Stimulated activated CD4-positive, alpha-beta T cell treated with anti-CD3 and anti-CD28 coated beads, Interleukin-2, amount 100 ng/mL, for 48 hours (primary cell): ENCODE measurements around the gene RGS12.

Experiments used
- DNase-seq, 2 donors: peaks; one replicate each; pipeline ENCODE4 v3.0.0-alpha.2; 2020

The RGS12 gene

DNA sequence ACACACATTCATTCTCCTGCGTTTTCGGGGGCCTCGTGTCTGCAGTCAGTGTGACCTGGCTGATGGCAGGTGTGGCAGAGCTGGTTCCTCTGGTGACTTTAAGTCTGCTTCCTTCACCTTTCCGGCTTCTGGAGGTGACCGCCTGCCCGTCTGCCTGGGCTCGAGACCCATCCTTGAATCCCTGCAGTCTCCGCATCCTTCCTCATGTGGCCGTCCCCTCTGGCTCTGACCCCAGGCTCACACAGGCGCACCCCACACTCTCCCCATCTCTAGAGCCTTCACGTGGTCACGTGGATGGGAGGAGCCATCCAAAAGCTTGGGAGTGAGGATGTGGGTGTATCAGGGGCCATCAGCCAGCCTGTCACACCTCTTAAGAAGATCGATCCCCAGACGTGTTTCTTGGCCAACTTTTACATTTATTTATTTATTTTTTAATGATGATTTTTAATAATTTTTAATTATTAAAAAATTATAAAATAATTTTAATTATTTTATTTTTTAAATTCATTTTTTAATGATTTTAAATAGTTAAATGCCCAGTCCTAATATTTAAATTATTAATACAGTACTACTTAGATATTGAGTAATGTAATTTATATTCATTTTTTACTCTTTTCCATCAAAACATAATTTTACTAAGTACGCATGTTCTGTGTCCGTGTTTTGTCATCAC, 20.9 kb downstream of the RGS12 start:
- DNase-seq: no peak

GRCh38 chr4:3314706-3315260, 22.0 kb downstream of the RGS12 start:
- DNase-seq: no peak

DNA sequence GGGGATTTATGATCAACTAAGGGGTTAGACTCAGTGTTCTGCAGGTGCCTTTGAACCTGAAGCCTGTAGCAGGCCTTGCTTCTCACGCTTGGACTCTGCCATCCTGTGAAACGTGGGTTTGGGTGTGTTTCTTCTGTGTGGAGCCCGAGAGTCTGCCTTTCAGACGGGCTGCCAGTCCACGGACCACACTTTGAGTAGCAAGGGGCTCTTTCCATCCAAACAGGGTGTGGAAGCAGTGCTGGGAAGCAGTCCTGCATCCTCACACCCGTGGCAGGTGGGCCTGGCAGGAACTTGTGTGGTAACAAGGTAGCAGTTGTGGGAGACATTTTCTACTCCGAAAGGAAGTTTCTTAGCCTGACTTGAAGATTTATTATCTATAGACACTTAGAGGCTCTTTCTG, 22.7 kb downstream of the RGS12 start:
- DNase-seq: no peak

DNA sequence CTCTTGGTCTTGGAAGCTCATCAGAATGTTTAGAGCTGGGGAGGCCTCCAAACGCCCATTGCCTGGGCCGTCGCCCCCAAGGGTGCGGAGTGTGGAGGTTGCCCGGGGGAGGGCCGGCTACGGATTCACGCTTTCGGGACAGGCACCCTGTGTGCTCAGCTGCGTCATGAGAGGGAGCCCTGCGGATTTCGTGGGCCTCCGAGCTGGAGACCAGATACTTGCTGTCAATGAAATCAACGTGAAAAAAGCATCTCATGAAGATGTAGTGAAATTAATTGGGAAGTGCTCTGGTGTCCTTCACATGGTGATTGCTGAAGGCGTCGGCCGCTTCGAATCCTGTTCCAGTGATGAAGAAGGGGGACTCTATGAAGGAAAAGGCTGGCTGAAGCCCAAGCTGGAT, 23.3 kb downstream of the RGS12 start:
- DNase-seq: no peak

DNA sequence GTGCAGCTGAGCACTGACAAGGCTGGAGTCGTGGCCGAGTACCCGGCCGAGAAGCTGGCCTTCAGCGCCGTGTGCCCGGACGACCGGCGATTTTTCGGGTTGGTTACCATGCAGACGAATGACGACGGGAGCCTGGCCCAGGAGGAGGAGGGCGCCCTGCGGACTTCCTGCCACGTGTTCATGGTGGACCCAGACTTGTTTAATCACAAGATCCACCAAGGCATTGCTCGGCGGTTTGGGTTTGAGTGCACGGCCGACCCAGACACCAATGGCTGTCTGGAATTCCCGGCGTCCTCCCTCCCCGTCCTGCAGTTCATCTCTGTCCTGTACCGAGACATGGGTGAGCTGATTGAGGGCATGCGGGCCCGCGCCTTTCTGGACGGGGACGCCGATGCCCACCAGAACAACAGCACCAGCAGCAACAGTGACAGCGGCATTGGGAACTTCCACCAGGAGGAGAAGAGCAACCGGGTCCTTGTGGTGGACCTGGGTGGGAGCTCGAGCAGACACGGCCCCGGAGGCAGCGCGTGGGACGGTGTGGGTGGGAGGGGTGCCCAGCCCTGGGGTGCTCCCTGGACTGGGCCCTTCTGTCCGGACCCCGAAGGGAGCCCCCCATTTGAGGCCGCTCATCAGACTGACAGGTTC, 24.3 kb downstream of the RGS12 start:
- no peak for DNase-seq

GRCh38 chr4:3317656-3318211, 24.9 kb downstream of the RGS12 start:
- DNase-seq: no peak

GRCh38 chr4:3318561-3319021, 25.8 kb downstream of the RGS12 start:
- DNase-seq: no peak

DNA sequence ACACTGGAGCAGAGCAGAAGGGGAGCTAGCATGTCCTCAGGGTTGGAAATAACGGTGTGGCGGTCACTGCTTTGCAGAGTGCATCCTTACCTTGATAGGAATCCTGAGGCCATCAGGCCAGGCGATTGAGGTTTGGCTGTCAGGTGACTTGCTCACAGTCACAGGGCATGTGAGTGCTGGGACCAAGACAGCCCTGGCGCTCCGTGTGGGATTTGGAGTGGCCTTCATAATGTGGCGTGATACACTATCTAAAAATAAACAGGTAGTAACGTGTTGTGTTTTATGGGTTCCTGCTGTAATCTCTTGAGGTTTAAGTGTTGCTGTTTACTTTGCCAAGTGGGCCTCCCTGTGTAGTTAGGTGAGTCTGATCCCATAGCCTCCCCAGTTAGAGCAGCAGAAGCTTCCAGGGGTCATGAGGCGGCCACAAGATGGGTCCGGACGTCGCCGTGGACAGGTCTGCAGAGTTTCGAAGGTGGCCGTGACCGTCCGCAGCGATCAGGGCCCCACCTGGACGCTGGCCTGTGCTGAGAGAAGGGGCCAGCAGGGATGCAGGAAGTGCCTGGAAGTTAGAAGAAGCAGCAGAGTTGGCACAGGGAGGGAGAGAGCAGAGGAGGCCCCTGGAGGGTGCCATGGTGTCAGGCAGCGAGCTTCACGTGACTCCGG, 27.7 kb downstream of the RGS12 start:
- DNase-seq: no peak

DNA sequence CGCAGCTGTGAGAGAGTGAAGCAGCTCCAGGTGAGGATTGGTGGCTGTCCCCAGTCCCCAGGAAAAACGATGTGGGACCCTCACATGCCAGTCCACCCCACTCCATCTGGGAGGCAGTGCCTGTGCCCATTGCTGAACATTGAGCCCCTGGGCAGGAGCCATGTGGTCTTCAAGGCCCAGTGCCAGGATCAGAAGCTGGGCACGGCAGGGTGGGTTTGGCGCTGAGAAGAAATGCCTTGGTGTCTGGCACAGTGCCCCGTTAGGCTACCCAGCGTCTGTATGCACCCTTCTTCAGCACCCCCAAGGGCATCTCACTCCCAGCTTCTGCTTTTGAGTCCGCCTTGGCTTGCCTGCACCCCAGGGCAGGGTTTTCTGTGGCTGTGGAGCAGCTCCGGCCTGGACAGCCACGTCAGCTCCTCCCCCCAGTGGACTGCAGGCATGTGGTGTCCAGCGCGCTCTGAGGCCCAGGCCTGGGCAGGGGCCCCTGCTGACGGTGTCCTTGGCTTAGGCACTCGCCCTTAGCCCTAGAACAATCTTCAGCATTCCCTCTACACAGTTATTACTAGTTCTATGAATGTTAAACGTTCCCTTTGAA, 28.6 kb downstream of the RGS12 start:
- no peak for DNase-seq

DNA sequence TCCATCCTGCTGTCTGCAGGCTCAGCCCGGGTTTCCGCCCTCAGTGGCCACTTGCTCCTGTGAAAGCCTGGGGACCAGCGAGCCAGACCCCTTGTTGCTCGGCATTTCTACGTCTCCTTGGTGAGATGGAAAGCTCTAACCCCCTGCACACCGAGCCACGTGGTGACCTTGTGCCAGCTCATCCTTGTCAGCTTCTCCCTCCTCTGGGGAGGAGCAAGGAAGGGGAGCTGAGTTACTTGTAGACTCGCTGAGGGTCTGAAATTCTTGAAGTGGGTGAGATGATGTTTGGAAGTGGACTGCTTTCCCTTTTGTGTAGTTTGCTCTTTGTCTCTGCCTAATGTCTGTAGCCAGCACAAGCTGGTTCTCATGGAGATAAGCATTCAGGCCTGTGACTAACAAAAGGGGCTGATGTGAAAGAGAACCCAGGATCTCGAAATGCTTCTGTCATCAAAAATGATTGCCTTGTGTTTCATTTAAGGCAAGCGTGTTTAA, 29.3 kb downstream of the RGS12 start:
- no peak for DNase-seq

DNA sequence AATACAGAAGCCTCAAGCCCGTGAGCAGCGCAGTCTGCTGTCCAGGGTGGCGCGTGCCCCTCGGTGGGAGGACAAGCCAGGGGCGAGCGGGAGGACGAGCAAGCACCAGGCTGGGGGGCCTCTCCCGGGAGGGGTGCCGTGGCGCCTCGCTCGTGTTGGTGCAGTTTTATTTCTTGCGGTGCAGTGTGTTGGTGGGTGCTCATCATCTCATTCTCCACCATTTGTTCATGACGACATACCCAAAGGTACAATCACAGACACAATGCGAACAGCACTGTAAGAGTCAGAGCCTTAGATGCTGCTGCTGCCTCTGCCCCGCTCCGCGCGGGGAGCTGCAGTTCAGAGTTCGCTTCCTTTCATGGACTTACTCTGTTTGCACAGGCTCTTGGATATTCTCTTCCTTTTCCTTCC, 30.3 kb downstream of the RGS12 start:
- DNase-seq: no peak

DNA sequence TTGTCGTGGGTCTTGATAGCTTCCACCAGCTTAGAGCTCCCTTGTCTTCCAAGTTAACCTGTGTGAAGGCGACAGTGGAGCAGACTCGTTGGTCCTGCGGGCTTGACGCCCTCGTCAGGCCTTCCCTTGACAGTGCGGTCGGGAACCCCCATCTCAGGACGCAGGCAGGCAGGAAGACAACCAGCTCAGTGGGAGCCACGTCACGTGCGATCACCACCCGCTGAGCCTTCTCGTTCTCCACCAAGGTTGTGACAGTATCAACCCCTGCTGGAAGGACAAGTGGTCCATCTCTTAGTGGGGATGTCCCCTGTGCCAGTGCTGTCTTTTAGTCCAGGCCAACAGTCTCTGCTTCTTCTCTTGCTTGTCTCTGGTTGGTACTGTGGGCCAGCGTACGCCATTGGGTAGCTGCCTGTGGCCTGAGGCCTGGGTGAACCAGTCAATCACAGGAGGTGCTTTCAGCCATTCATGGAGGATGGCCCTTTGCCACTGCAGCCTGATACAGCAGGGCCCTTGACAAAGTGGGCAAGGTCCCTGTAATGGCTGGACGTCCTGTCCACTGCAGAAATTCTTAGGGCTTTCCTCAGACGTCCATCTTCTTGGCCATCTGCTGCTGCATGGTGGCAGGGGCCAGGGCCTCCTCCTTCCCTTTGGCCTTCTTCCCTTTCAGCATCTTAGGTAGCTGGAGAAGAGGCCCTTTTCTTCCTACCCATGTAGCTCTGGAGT, 31.4 kb downstream of the RGS12 start:
- DNase-seq: no peak

DNA sequence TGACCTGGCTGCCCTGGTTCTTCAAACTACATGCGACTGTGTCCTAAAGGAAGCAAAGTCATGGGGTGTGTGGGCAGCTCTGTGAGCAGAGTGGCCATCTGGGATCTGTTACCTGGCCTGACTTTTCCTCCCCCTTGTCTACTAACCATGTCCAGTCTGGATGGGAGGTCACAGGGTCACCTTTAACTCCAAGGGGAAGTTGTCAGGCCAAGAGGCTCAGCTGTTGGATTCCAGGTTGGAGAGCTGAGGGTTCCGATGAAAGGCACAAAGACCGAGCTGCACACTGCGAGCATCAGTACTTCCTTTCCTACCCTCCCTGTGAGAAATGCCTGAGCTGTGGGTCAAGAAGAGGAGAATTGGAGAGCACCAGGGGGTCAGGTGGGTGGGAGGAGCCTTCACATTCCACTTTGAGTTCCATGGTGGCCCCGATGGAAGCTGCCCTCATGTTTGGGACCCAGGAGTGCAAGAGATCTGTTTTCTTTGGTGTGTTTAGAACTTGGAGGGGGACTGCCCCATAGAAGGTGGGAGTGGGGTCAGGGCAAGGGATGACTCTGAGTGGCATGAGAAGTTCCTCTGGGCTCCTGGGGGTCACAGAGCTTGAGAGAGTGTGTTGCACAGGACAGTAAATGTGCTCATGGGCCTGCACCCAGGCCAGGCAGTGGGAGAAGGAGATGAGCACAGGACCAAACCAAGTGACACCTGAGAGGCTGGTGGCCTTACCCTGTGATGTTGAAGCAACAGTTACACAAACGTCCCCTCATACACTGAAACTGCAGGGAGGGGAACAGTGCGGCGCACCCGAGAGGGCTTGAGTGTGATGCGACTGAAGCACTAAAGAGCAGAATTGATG, 36.2 kb downstream of the RGS12 start:
- DNase-seq: no peak

- no peak for DNase-seq
Observed at GRCh38 chr4:3329887-3330286, 37.1 kb downstream of the RGS12 start.

DNA sequence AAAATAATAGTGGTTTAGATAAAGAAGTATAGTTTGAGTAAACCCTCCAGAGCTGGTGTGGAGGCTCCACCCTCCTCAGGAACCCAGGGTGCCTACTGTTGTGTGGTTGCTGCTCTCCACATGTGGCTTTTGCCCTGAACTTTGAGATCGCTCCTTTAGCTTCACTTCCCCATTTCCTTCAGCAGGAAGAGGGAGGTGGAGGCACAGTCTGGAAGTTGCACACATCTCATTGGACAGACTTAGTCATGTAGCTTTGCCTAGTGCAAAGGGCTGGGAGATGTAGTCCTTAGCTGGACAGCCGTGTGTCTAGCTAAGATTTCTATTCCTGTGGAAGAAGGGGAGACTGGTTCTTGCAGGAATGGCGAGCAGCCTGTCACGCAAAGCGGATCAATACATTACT, 37.9 kb downstream of the RGS12 start:
- no peak for DNase-seq

DNA sequence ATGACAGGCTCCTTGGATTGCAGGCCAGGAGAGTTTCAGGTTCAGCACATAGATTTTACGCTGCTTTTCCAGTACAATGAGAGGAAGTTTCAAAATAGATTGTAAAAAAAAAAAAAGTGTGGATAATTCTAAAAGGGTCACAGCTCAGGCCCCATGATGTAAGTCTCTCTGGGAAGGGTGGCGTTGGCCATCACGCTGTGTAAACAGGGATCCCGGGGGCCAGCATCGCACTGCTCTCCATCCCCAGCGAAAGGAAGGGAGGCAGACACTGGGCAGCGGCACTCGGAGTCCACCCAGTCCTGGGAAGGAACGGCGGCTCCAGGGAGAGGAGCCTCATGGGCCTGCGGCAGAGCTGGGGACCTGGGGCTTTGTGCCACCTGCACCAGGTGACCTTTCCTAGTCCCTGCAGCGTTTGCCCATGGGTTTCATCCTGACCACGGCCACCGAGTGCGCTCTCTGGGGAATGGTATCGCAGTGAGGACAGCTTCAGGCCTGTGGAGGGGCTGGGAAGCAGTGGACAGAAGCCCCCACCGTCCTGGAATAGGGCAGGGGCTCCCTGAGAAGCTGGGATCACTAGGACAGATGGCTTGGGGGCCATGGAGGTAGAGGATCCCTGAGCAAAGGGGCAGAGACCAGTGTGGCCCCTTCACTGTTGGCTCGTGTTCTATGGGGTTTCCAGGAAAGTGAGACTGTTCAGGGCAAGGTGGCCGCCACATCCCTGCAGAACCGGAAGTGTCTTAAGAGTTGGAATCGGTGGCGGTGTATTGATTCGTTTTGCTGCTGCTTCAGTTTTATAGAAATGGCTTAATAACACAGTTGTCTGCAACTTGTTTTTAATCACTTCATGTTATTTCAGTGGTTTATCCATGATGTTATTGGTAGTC, 38.9 kb downstream of the RGS12 start:
- DNase-seq: no peak

DNA sequence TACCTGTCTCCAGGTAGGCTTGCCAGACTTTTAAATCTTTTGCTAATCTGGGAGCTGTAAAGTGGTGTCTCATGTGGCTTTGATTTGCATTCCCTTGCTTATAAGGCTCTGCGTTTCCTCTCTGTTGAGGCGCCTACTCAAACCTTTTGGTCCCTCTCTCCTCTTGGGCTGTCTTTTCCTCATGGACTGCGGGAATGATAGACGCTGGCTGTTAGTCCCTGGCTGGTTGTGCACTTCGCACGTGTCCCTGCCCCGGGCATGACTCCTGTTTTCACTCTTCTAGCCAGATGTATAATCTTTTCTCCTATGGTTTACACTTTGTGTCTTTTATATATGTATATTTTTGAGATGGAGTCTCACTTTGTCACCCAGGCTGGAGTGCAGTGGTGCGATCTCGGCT, 39.7 kb downstream of the RGS12 start:
- DNase-seq: no peak

DNA sequence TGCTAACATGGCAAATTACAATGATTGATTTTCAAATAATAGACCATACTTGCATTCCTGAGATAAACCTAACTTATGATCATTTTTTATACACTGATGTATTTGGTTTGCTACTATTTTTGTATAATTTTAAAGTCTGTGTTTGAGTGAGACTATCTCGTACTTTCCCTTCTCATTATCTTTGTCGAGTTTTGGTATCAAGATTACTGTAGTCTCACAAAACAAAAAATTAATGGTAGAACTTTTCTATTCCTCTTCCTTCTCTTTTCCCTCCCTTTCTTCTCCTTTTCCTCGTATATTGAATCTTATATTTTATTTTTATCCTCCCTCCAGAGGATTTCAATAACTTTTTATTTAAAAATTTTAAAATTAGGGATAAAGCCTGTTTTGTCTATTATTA, 41.5 kb downstream of the RGS12 start:
- no peak for DNase-seq

- no peak for DNase-seq
Observed at GRCh38 chr4:3335385-3335784, 42.6 kb downstream of the RGS12 start.

DNA sequence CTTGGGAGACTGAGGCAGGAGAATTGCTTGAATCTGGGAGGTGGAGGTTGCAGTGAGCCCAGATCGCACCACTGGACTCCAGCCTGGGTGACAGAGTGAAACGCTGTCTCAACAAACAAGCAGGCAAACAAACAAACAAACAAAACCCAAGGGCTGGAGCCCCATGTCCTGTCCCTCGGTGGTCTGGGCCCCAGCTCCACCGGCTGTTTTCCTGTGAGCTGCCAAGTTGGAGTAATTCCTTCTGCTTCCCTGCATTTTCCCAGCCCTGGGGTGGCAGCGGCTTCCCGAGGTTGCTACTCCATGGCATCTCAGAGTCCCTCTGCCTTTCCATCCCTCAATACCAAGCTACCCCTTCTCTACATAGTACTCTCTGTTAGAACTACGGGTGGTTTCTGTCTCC, 43.2 kb downstream of the RGS12 start:
- DNase-seq: no peak
